Measurements from ENCODE around the gene NLRP12.
"Not testable (repeated sequence)": the region's sequence is repeated elsewhere in the genome, so short reads cannot be mapped to it uniquely, and the experiment has no call there.

Gene NLRP12, protein sequence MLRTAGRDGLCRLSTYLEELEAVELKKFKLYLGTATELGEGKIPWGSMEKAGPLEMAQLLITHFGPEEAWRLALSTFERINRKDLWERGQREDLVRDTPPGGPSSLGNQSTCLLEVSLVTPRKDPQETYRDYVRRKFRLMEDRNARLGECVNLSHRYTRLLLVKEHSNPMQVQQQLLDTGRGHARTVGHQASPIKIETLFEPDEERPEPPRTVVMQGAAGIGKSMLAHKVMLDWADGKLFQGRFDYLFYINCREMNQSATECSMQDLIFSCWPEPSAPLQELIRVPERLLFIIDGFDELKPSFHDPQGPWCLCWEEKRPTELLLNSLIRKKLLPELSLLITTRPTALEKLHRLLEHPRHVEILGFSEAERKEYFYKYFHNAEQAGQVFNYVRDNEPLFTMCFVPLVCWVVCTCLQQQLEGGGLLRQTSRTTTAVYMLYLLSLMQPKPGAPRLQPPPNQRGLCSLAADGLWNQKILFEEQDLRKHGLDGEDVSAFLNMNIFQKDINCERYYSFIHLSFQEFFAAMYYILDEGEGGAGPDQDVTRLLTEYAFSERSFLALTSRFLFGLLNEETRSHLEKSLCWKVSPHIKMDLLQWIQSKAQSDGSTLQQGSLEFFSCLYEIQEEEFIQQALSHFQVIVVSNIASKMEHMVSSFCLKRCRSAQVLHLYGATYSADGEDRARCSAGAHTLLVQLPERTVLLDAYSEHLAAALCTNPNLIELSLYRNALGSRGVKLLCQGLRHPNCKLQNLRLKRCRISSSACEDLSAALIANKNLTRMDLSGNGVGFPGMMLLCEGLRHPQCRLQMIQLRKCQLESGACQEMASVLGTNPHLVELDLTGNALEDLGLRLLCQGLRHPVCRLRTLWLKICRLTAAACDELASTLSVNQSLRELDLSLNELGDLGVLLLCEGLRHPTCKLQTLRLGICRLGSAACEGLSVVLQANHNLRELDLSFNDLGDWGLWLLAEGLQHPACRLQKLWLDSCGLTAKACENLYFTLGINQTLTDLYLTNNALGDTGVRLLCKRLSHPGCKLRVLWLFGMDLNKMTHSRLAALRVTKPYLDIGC

DNA sequence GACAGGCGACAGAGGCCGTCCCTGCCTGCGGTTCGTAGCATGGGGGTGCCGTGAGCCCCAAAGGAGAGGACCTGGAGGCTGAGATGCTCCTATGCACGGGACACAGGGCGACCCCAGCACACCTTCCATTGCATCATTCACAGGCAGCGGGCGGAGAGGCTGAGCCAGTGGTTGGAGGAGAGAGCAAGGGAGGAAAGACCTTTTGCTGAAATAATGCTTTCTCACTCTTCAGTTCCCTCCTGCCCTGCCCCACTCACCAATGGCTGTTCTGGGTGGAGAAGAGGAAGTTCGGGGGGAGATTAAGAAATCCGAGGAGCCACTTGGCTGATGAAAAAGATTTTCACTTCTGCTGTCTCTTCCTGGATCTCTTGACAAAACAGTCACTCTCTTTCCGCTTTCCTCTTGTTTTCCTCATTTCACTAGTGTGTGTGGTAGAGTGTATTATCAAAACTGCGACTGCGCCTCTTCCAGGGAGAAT is at the start of gene NLRP12:
Gene NLRP12, minus strand, starts transcription at position 181 of the 478 bp plus-strand sequence. Its CDS starts 140 bp downstream, at position 41.
- DNase-seq (ENCODE audit: low read depth) = no peak
- TF ChIP-seq, protein P1, sequence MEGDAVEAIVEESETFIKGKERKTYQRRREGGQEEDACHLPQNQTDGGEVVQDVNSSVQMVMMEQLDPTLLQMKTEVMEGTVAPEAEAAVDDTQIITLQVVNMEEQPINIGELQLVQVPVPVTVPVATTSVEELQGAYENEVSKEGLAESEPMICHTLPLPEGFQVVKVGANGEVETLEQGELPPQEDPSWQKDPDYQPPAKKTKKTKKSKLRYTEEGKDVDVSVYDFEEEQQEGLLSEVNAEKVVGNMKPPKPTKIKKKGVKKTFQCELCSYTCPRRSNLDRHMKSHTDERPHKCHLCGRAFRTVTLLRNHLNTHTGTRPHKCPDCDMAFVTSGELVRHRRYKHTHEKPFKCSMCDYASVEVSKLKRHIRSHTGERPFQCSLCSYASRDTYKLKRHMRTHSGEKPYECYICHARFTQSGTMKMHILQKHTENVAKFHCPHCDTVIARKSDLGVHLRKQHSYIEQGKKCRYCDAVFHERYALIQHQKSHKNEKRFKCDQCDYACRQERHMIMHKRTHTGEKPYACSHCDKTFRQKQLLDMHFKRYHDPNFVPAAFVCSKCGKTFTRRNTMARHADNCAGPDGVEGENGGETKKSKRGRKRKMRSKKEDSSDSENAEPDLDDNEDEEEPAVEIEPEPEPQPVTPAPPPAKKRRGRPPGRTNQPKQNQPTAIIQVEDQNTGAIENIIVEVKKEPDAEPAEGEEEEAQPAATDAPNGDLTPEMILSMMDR (IDR thresholded peaks at IDR 0.05; ENCODE audit: insufficient read depth, low read depth, low read length, missing control alignments) = no peak
- no peak within 1 kb of the TSS for H3K4me3 ChIP-seq (ENCODE audit: low read depth, low read length)

DNA sequence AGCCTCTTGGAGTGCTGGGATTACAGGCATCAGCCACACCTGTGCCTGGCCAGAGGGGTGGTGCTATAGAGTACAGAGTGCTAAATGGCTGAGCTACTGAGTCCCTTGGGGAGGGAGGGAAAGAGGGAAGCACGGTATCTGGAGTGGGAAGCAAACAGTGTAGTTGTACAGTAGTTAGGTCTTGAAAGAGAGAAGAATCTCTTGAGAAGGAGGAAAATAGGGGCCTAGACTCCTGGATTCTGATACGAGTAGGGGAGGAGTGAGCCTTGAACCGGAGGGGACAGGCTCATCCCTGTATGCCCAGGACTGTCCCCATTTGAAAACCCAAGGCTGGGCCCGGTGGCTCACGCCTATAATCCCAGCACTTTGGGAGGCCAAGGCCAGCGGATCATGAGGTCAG is 48.6 kb upstream of the NLRP12 start:
- DNase-seq (ENCODE audit: low read depth) = no peak
- TF ChIP-seq, protein P1 (IDR thresholded peaks at IDR 0.05; ENCODE audit: insufficient read depth, low read depth, low read length, missing control alignments) = no peak
- H3K4me3 ChIP-seq (ENCODE audit: low read depth, low read length) = no peak overlapping the region

DNA sequence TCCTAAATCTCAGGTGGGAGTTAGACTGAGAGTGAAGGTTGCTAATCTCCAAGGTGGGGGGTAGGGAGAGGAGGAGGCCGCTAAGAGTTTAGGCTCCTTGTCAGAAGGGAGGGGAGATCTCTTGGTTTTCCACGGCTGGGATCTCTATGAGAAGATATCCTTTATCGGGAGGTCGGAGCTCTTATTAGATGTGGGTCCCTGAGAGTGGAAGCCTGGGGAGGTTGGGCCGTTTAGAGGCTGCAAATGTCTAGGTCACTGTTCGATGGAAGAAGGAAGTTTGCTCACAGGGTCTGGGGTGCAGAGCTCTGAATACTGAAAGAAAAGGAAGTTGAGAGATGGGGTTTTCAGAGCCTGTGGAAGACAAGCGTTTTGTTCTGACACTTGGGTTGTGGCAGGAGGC is 47.3 kb upstream of the NLRP12 start:
- TF ChIP-seq, protein P1 (IDR thresholded peaks at IDR 0.05; ENCODE audit: insufficient read depth, low read depth, low read length, missing control alignments) = no peak
- DNase-seq (ENCODE audit: low read depth) = no peak
- no peak overlapping the region for H3K4me3 ChIP-seq (ENCODE audit: low read depth, low read length)

DNA sequence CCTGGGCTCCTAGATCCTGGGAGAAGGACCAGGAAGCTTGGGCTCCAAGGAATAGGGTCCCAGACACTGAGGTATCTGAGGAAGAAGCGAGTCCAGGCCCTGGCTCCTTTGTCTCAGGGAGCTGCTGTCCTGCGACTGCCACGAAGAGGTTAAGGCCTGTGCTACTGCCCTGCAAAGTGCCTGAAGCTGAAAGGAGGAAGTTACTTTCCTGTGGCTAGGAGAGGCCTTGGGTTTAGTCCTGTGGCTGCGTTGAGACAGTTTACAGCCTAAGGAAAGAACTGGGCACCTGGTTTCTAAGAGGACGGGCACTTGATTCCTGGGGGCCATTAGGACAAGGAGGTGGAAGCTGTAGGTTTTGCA is 46.4 kb upstream of the NLRP12 start:
- no peak overlapping the region for H3K4me3 ChIP-seq (ENCODE audit: low read depth, low read length)
- TF ChIP-seq, protein P1 (IDR thresholded peaks at IDR 0.05; ENCODE audit: insufficient read depth, low read depth, low read length, missing control alignments) = no peak
- no peak for DNase-seq (ENCODE audit: low read depth)

DNA sequence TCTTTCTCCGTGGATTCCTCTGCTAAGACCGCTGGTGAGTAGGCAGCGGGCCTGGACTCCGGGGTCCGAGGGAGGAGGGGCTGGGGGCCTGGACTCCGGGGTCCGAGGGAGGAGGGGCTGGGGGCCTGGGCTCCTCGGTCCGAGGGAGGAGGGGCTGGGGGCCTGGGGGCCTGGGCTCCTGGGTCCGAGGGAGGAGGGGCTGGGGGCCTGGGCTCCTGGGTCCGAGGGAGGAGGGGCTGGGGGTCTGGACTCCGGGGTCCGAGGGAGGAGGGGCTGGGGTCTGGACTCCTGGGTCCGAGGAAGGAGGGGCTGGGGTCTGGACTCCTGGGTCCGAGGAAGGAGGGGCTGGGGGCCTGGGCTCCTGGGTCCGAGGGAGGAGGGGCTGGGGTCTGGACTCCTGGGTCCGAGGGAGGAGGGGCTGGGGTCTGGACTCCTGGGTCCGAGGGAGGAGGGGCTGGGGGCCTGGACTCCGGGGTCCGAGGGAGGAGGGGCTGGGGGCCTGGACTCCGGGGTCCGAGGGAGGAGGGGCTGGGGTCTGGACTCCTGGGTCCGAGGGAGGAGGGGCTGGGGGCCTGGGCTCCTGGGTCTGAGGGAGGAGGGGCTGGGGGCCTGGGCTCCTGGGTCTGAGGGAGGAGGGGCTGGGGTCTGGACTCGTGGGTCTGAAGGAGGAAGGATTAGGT is 45.8 kb upstream of the NLRP12 start:
- H3K4me3 ChIP-seq (ENCODE audit: low read depth, low read length); DNase-seq (ENCODE audit: low read depth): not testable (repeated sequence)

DNA sequence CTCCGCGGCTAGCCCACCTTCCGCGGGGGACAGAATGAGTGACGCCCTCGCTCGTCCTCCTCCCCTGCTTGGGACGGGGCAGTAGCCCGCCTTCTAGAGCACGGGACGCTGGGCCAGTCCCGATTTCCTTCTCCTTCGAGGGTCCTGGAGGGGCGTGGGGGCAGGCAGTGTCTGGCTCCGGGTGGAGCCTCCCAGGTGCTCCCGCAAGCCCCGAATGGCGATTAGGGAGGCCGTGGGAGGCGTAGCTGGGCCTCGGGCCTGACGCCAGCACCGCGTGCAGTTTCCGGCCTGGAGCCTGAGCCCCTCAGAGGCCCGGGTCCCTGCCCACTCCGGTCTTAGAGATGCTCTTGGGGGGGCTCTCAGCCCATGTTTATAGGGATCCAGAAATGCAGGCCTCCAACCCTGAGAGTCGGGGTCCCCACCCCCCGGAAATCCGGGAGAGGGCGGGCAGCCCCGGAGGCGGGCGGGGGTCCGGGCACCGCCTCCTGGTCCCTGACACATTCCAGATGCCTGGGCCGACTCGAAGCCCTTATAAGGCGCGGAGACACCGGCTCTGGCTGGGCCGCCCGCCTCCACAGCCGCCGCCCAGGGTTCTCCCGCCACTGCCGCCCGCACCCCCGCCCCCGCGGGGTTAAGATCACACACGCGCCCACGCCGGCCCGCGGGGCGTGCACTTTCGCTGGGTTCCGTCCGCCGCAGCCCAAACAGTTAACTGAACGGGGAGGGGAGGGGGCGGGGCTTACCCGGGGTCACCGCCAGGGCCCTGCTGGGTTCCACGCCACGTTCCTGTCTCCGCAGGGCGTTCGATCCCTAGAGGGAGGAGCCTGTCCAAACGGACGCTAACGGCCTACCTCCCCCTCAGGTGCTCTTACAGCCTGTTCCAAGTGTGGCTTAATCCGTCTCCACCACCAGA is 45.0 kb upstream of the NLRP12 start:
- TF ChIP-seq, protein P1 (IDR thresholded peaks at IDR 0.05; ENCODE audit: insufficient read depth, low read depth, low read length, missing control alignments) = no peak
- no peak overlapping the region for H3K4me3 ChIP-seq (ENCODE audit: low read depth, low read length)
- peak; percentile 22 for DNase-seq (ENCODE audit: low read depth)

Data from GM12865 (cell line).